HepG2 (cell line): ENCODE data around the gene SRD5A2. TPM values are rescaled to one million over a fixed set of nuclear protein-coding genes. Genes with fewer than 3 reads are reported as not detected.
"Not testable (repeated sequence)": the region's sequence is repeated elsewhere in the genome, so short reads cannot be mapped to it uniquely, and the experiment has no call there.

Source experiments
- ATAC-seq: fragments of 200-7000 bp; cut with Tn5 transposase; 3 replicates; pipeline ENCODE4 v1.9.1; 2020; ENCODE audit warnings: mild to moderate bottlenecking, moderate library complexity
- BruUV-seq: library from RNA; stranded (reverse); fragments of 400-500 nt; replicated peaks from 2 replicates; lab custom pipeline; 2021; lab: Mats Ljungman, UMichigan
- CTCF ChIA-PET: fragments of 300-600 bp; formaldehyde crosslinking; extraction: SDS; loops from one replicate; lab custom pipeline; 2021; ENCODE audit warnings: low total read pairs, inconsistent platforms, low intra/inter-chr PET ratio; lab: Yijun Ruan, JAX
- POLR2A ChIA-PET: fragments of 350-600 bp; sonication (Branson Sonifier 250); formaldehyde crosslinking; loops from one replicate; lab custom pipeline; 2020; ENCODE audit warnings: antibody characterized with exemption, inconsistent platforms; lab: Yijun Ruan, JAX
- DNase-seq: peaks from one replicate; pipeline ENCODE4 v3.0.0-alpha.2; 2015; ENCODE audit warnings: low spot score
- FAIRE-seq: peaks from 3 replicates; lab custom pipeline; 2011; peaks lifted over from hg19 to GRCh38; lab: Jason Lieb, UNC
- H2AFZ ChIP-seq: one replicate; pipeline ENCODE4 v1.6.1; 2011; ENCODE audit warnings: low read length, inconsistent platforms
- H3K27ac ChIP-seq: fragments of 300-600 bp; 3 replicates; pipeline ENCODE4 v1.8.0; 2011; ENCODE audit warnings: mixed run types, mild to moderate bottlenecking, mixed read lengths, low read length, inconsistent platforms; ENCODE audit not compliant: insufficient read depth; ENCODE audit errors: extremely low read length
- H3K27me3 ChIP-seq, 2 experiments: fragments of 200-600 bp in 1 of 2; 2 replicates in 1 of 2; 3 replicates in 1 of 2; pipeline versions ENCODE4 v1.6.0 to v1.8.0; 2011; ENCODE audit warnings: low read length in 2 of 2, mild to moderate bottlenecking in 2 of 2, moderate library complexity in 2 of 2, inconsistent platforms in 1 of 2; ENCODE audit not compliant: insufficient read depth in 2 of 2, control insufficient read depth in 1 of 2
- H3K36me3 ChIP-seq, 2 experiments: fragments of 200-600 bp in 1 of 2; replicated peaks in 1 of 2; 2 replicates in 1 of 2; 3 replicates in 1 of 2; pipeline versions ENCODE4 v1.5.1 to v1.8.0; 2011; ENCODE audit warnings: low read length in 2 of 2, inconsistent platforms in 1 of 2; ENCODE audit not compliant: insufficient read depth in 2 of 2, control insufficient read depth in 1 of 2
- H3K4me1 ChIP-seq: 2 replicates; pipeline ENCODE4 v1.5.1; 2012; ENCODE audit warnings: low read length, inconsistent platforms; ENCODE audit not compliant: insufficient read depth
- H3K4me2 ChIP-seq: 2 replicates; pipeline ENCODE4 v1.6.0; 2011; ENCODE audit warnings: low read depth, low read length, inconsistent platforms
- H3K4me3 ChIP-seq, 3 experiments: fragments of 200-600 bp in 1 of 3; sonication (generic), shearing (Covaris generic) in 1 of 3; replicated peaks in 1 of 3; 2 replicates each; pipeline ENCODE4 v1.5.1; 2011 to 2016; ENCODE audit warnings: low read length in 3 of 3, inconsistent platforms in 2 of 3, low read depth in 2 of 3, mild to moderate bottlenecking in 2 of 3, control low read depth in 1 of 3, mixed read lengths in 1 of 3; ENCODE audit not compliant: insufficient read depth in 1 of 3
- H3K79me2 ChIP-seq: one replicate; pipeline ENCODE4 v1.6.1; 2011; ENCODE audit warnings: low read length, inconsistent platforms; ENCODE audit not compliant: insufficient read depth
- H3K9ac ChIP-seq: 2 replicates; pipeline ENCODE4 v1.6.0; 2011; ENCODE audit warnings: mild to moderate bottlenecking, low read depth, low read length, inconsistent platforms; ENCODE audit not compliant: insufficient read depth
- H3K9me3 ChIP-seq: 2 replicates; pipeline ENCODE4 v1.5.1; 2012; ENCODE audit warnings: mild to moderate bottlenecking, low read length
- H4K20me1 ChIP-seq: 2 replicates; pipeline ENCODE4 v1.6.0; 2011; ENCODE audit warnings: inconsistent platforms, mild to moderate bottlenecking, low read length, moderate library complexity; ENCODE audit not compliant: insufficient read depth
- AKAP8 ChIP-seq: sonication (generic); formaldehyde crosslinking; IDR thresholded peaks from 2 replicates; pipeline ENCODE4 v1.5.1; 2020; ENCODE audit warnings: mild to moderate bottlenecking, missing genetic modification reagents
- FOXA1 ChIP-seq, 2 experiments: fragments of 450-650 bp in 1 of 2; sonication (generic) in 1 of 2; formaldehyde crosslinking in 1 of 2; IDR thresholded peaks; 2 replicates each; pipeline versions ENCODE4 v1.4.0 to v1.6.1; 2016 to 2020; ENCODE audit warnings: missing genetic modification reagents in 1 of 2
- FOXA3 ChIP-seq: IDR thresholded peaks from 2 replicates; pipeline ENCODE4 v1.6.1; 2016; ENCODE audit warnings: missing genetic modification reagents, missing compliant biosample characterization
- MIXL1 ChIP-seq: IDR thresholded peaks from 2 replicates; pipeline ENCODE4 v1.6.1; 2016
- ZNF264 ChIP-seq: sonication (generic); formaldehyde crosslinking; IDR thresholded peaks from 2 replicates; pipeline ENCODE4 v1.4.0; 2020; ENCODE audit warnings: missing genetic modification reagents
- WGBS: methylation state at CpG from one replicate; pipeline ENCODE4 v1.1.6; 2017; ENCODE audit warnings: low lambda C conversion rate; 5-methylcytosine and 5-hydroxymethylcytosine counted together
- in situ Hi-C: cut with HindIII; loops from 2 replicates; pipeline ENCODE4 v1.10.0; 2017; ENCODE audit warnings: low pct_unique_long_range_greater_than_20kb; ENCODE audit not compliant: extremely low pct_ligation_motif_present
- intact Hi-C: fragments of 100-400 bp; cut with micrococcal nuclease; formaldehyde crosslinking; loops from one replicate; pipeline ENCODE4 v1.10.0; 2022; ENCODE audit not compliant: unreplicated experiment
- polyA plus RNA-seq, 8 experiments: library from polyadenylated mRNA; depleted of rRNA in 3 of 8; stranded (reverse) in 7 of 8; unstranded in 1 of 8; fragments of >200 nt; fragmentation: Illumina TruSeq in 4 of 8; extraction: Trizol in 4 of 8; gene quantifications; 2 replicates each; pipeline versions ENCODE4 v1.2.1 to v1.2.3, GENCODE V29; 2011 to 2016; ENCODE audit warnings: low read depth in 4 of 8, missing spikeins in 1 of 8, mixed read lengths in 1 of 8; ENCODE audit not compliant: insufficient read depth in 1 of 8
- total RNA-seq, 5 experiments: library from RNA; depleted of rRNA; stranded (reverse); fragments of >200 nt; fragmentation: Illumina TruSeq; extraction: Trizol; gene quantifications; 2 replicates each; pipeline ENCODE4 v1.2.3, GENCODE V29; 2016; ENCODE audit warnings: low read depth in 1 of 5
- TF ChIP-seq, protein P1 (sequence below): sonication (generic); formaldehyde crosslinking; IDR thresholded peaks from 2 replicates; pipeline ENCODE4 v1.8.0; 2022; ENCODE audit warnings: missing genetic modification reagents, mild to moderate bottlenecking, moderate library complexity, borderline replicate concordance

Gene SRD5A2
- total and polyA plus RNA-seq, 2 of the 13 experiments (the other 11 are each of a cell fraction or from before 2014, with no cell fraction given), result 0.01 TPM; not detected in 1

DNA sequence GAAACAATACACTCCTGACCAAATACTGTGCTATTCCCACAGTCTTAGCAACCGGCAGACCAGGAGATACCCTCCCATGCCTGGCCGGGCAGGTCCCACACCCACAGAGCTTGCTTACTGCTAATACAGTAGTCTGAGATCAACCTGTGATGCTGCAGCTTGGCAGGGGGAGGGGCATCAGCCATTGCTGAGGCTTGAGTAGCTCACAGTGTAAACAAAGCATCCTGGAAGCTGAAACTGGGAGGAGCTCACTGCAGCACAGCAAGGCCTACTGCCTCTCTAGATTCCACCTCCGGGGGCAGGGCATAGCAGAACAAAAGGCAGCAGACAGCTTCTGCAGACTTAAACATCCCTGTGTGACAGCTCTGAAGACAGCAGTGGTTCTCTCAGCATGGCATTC, 91.4 kb downstream of the SRD5A2 start:
- WGBS, result 5% methylated on average over 3 of the region's 3 CpGs
- CTCF ChIA-PET; FAIRE-seq; in situ Hi-C loops; H3K4me2 ChIP-seq; H3K9me3 ChIP-seq; H3K79me2 ChIP-seq; H3K4me3 ChIP-seq; H3K27ac ChIP-seq; H4K20me1 ChIP-seq; BruUV-seq; intact Hi-C loops; H3K27me3 ChIP-seq; H3K36me3 ChIP-seq; H2AFZ ChIP-seq; H3K4me1 ChIP-seq; H3K9ac ChIP-seq; POLR2A ChIA-PET; TF ChIP-seq FOXA1 (IDR thresholded peaks at IDR 0.05): not testable (repeated sequence)
- peak; percentile 21 for DNase-seq
- TF ChIP-seq FOXA1 (CRISPR knock-in tag; IDR thresholded peaks at IDR 0.05) (0 out of 2 replicates have a peak, but pooled peaks have one; percentile 38), FOXA3 (CRISPR knock-in tag) (peak; percentile 18; the same call in 1 of the 2 replicates)
- ATAC-seq, result peak; percentile 61

DNA sequence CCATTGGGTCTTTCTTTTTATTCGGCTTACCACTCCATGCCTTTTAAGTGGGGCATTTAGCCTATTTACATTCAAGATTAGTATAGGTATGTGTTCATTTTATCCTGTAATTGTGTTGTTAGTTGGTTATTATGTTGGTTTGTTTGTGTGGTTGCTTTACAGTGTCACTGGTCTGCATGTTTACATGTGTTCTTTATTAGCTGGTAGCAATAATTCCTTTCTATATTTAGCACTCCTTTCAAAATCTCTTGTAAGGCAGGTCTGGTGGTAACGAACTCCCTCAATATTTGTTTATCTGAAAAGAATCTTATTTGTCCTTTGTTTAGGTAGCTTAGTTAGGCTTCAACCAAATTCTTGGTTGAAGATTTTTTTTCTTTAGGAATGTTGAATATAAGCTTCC, 97.5 kb downstream of the SRD5A2 start:
- H3K4me2 ChIP-seq, result no peak overlapping the region
- ChIA-PET CTCF (no interaction called here), POLR2A (no interaction called here)
- DNase-seq (no peak), ATAC-seq (no peak), FAIRE-seq (no peak)
- no peaks in the 10 kb centered on the region for H3K9me3 ChIP-seq
- H4K20me1 ChIP-seq, result no peaks in the 10 kb centered on the region
- in situ Hi-C loops (no loop called here), intact Hi-C loops (no loop called here)
- 0% methylated on average over 2 of the region's 2 CpGs for WGBS
- H3K9ac ChIP-seq, result no peak overlapping the region
- H3K4me3 ChIP-seq, result no peak overlapping the region
- no peaks in the 10 kb centered on the region for H3K27me3 ChIP-seq
- no peak for TF ChIP-seq MIXL1
- TF ChIP-seq AKAP8 (CRISPR knock-in tag), result no peak
- TF ChIP-seq ZNF264 (CRISPR knock-in tag), result no peak
- TF ChIP-seq, protein P1, sequence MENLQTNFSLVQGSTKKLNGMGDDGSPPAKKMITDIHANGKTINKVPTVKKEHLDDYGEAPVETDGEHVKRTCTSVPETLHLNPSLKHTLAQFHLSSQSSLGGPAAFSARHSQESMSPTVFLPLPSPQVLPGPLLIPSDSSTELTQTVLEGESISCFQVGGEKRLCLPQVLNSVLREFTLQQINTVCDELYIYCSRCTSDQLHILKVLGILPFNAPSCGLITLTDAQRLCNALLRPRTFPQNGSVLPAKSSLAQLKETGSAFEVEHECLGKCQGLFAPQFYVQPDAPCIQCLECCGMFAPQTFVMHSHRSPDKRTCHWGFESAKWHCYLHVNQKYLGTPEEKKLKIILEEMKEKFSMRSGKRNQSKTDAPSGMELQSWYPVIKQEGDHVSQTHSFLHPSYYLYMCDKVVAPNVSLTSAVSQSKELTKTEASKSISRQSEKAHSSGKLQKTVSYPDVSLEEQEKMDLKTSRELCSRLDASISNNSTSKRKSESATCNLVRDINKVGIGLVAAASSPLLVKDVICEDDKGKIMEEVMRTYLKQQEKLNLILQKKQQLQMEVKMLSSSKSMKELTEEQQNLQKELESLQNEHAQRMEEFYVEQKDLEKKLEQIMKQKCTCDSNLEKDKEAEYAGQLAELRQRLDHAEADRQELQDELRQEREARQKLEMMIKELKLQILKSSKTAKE, result no peak
- no peak overlapping the region for H3K27ac ChIP-seq
- no peaks in the 10 kb centered on the region for H3K4me1 ChIP-seq
- no peaks in the 10 kb centered on the region for H3K79me2 ChIP-seq
- no peak overlapping the region for H2AFZ ChIP-seq
- no TSS peak for BruUV-seq
- no peaks in the 10 kb centered on the region for H3K36me3 ChIP-seq
